A673 (cell line): Measurements from ENCODE around the gene SFN.

Source experiments
- CTCF ChIP-seq: fragments of 300-800, 200-600 bp; sonication (generic); conservative IDR thresholded peaks from 2 replicates; pipeline ENCODE4 v1.5.1; 2017; ENCODE audit warnings: low read depth, mild to moderate bottlenecking, antibody characterized with exemption, low read length, moderate library complexity, mixed read lengths
- EZH2 ChIP-seq: fragments of 200-600 bp; sonication (generic); IDR thresholded peaks from 2 replicates; pipeline ENCODE4 v1.6.1; 2017; ENCODE audit warnings: borderline replicate concordance, low read depth, mild to moderate bottlenecking, mixed read lengths, antibody characterized with exemption, low read length; ENCODE audit not compliant: poor library complexity, severe bottlenecking

GRCh38 chr1:26911399-26912146, 48.6 kb downstream of the SFN start:
- no peak for TF ChIP-seq CTCF
- no peak for TF ChIP-seq EZH2
